ENCODE results near the gene F2.

F2 gene

GRCh38 chr11:46743693-46744339 lies 24.8 kb downstream of the F2 start:
- DNase-seq (ENCODE audit: low read depth) = no peak

- no peak for DNase-seq (ENCODE audit: low read depth)
Measured at GRCh38 chr11:46745328-46745727, 26.3 kb downstream of the F2 start.

- no peak for DNase-seq (ENCODE audit: low read depth)
Measured at GRCh38 chr11:46745995-46746394, 27.0 kb downstream of the F2 start.

- DNase-seq (ENCODE audit: low read depth) = no peak
Measured at GRCh38 chr11:46747150-46747549, 28.1 kb downstream of the F2 start.

- no peak for DNase-seq (ENCODE audit: low read depth)
Measured at GRCh38 chr11:46755962-46756361, 36.9 kb downstream of the F2 start.

GRCh38 chr11:46759196-46759595 lies 40.2 kb downstream of the F2 start:
- no peak for DNase-seq (ENCODE audit: low read depth)

GRCh38 chr11:46760429-46761128 lies 41.6 kb downstream of the F2 start:
- DNase-seq (ENCODE audit: low read depth) = no peak

- DNase-seq (ENCODE audit: low read depth) = no peak
Measured at GRCh38 chr11:46761807-46762206, 42.8 kb downstream of the F2 start.

- DNase-seq (ENCODE audit: low read depth) = no peak
Measured at GRCh38 chr11:46762248-46762647, 43.2 kb downstream of the F2 start.

GRCh38 chr11:46766656-46767055 lies 47.6 kb downstream of the F2 start:
- DNase-seq (ENCODE audit: low read depth) = no peak

- DNase-seq (ENCODE audit: low read depth) = no peak
Measured at GRCh38 chr11:46769636-46770221, 50.7 kb downstream of the F2 start.

GRCh38 chr11:46776878-46777277 lies 57.9 kb downstream of the F2 start:
- no peak for DNase-seq (ENCODE audit: low read depth)

- no peak for DNase-seq (ENCODE audit: low read depth)
Measured at GRCh38 chr11:46778416-46778815, 59.4 kb downstream of the F2 start.

Measured in stimulated activated CD8-positive, alpha-beta memory T cell treated with anti-CD3 and anti-CD28 coated beads, Interleukin-12 subunit alpha, Interleukin-12 subunit beta, amount 100 ng/mL, for 4 hours (primary cell).